Mesothelial cell of epicardium (in vitro differentiated cells): ENCODE results near the gene GLE1. TPM values are rescaled to one million over a fixed set of nuclear protein-coding genes. Genes with fewer than 3 reads are reported as not detected.
A peak's percentile ranks its signal among the peaks of the same experiment; 100 is the strongest.

Experiments used
- DNase-seq, 2 experiments: peaks; one replicate each; pipeline ENCODE4 v3.0.0; 2021; ENCODE audit warnings: low spot score in 2 of 2; ENCODE audit not compliant: unreplicated experiment in 2 of 2
- H3K27ac Mint-ChIP-seq: 2 replicates; pipeline ENCODE4 v1.8.0; 2021; ENCODE audit warnings: mixed read lengths
- H3K27me3 Mint-ChIP-seq: 2 replicates; pipeline ENCODE4 v1.8.0; 2021; ENCODE audit warnings: low read depth, mixed read lengths
- H3K36me3 Mint-ChIP-seq: 2 replicates; pipeline ENCODE4 v1.8.0; 2021; ENCODE audit warnings: mixed read lengths
- H3K4me1 Mint-ChIP-seq: 2 replicates; pipeline ENCODE4 v1.8.0; 2021; ENCODE audit warnings: mixed read lengths
- H3K4me3 Mint-ChIP-seq: 2 replicates; pipeline ENCODE4 v1.8.0; 2021; ENCODE audit warnings: mild to moderate bottlenecking, moderate library complexity, mixed read lengths
- H3K9me3 Mint-ChIP-seq: 2 replicates; pipeline ENCODE4 v1.8.0; 2021; ENCODE audit warnings: mixed read lengths
- total RNA-seq: library from RNA; stranded (reverse); gene quantifications from 3 replicates; pipeline ENCODE4 v1.2.1, GENCODE V29; 2021
- TF ChIP-seq, protein P1 (sequence below): fragments of 200-600 bp; sonication (generic); IDR thresholded peaks from one replicate; pipeline ENCODE4 v1.5.0; 2021; ENCODE audit warnings: antibody characterized with exemption; ENCODE audit not compliant: unreplicated experiment

GLE1 gene
- 15.6 to 16.8 TPM (median 16.7 TPM) in 3 replicates for total RNA-seq

DNA sequence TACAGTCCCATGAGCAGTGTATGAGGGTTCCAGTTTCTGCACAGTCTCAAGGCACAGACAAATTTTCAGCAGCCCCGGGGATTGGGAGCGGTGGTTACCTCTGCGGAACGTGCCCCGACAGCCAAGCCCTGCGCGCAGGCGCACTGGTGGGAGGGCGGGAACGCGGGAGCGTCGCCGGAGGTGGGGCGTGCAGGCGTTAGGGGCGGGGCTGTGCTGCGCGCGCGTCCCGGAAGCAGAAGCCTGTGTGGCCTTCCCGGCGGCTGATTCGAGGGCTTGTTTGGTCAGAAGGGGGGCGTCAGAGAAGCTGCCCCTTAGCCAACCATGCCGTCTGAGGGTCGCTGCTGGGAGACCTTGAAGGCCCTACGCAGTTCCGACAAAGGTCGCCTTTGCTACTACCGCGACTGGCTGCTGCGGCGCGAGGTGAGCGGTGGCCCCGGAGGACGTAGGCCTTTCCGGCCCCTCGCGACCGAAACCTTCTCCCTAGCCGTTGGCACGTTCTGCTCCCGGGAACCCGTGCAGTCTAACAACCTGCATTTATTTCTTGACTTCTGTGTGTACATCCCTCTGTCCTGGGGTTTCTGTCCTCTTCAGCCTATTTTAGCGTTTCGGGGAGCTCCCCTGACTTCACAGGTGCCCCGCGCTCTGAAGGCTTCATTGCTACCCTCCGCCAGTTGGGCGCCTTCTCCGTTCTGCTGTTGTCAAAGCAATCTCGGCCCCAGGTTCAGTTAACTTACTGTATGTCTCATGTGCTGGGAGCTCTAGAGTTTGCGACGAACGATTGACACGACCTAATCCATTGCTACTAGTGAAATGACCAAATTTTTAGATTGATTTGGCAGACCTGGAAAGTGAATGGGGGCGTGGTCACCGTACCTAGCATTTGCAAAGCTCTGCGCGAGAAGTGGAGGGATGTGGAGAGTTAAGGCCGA, at the start of gene GLE1:
Gene GLE1, plus strand, starts transcription at position 235 of the 929 bp plus-strand sequence. Its CDS starts 87 bp downstream, at position 322.
- TF ChIP-seq, protein P1, sequence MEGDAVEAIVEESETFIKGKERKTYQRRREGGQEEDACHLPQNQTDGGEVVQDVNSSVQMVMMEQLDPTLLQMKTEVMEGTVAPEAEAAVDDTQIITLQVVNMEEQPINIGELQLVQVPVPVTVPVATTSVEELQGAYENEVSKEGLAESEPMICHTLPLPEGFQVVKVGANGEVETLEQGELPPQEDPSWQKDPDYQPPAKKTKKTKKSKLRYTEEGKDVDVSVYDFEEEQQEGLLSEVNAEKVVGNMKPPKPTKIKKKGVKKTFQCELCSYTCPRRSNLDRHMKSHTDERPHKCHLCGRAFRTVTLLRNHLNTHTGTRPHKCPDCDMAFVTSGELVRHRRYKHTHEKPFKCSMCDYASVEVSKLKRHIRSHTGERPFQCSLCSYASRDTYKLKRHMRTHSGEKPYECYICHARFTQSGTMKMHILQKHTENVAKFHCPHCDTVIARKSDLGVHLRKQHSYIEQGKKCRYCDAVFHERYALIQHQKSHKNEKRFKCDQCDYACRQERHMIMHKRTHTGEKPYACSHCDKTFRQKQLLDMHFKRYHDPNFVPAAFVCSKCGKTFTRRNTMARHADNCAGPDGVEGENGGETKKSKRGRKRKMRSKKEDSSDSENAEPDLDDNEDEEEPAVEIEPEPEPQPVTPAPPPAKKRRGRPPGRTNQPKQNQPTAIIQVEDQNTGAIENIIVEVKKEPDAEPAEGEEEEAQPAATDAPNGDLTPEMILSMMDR, result no peak
- DNase-seq, result peak; percentile 97 to 98
- Mint-ChIP-seq H3K27me3 (no peaks in the 10 kb centered on the region), H3K4me1 (peaks cover 14% of the 10 kb centered on the region), H3K4me3 (peak within 1 kb of the TSS; percentile 100), H3K9me3 (no peaks in the 10 kb centered on the region), H3K27ac (peak within 1 kb of the TSS; percentile 100), H3K36me3 (peaks cover 12% of the 10 kb centered on the region)

DNA sequence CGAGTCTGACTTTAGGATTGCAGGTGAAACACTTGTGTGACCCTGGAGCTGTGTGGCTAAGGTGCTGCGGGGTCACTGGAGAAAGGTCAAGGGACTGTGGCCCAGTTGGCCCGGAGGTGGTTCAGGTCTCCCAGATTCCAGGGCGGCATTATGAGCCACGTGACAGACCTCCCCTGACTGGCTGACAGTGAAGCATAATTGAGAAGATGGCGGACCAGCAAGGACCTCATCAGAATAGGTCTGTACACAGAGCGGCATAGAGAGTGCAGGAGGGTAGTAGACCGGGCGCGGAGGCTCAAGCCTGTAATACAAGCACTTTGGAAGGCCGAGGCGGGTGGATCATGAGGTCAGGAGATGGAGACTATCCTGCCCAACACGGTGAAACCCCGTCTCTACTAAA, 49.5 kb upstream of the GLE1 start:
- no peak for DNase-seq
- H3K27ac Mint-ChIP-seq, result peak overlapping the region; percentile 53
- no peaks in the 10 kb centered on the region for H3K27me3 Mint-ChIP-seq
- H3K4me1 Mint-ChIP-seq, result peaks cover 9% of the 10 kb centered on the region
- H3K9me3 Mint-ChIP-seq, result no peaks in the 10 kb centered on the region
- peaks cover 2% of the 10 kb centered on the region for H3K36me3 Mint-ChIP-seq
- TF ChIP-seq, protein P1, result no peak
- peak overlapping the region; percentile 85 for H3K4me3 Mint-ChIP-seq

- peak within 1 kb of the TSS; percentile 85 for H3K4me3 Mint-ChIP-seq
- no peaks in the 10 kb centered on the region for H3K9me3 Mint-ChIP-seq
- H3K36me3 Mint-ChIP-seq, result peaks cover 6% of the 10 kb centered on the region
- H3K27ac Mint-ChIP-seq, result peak within 1 kb of the TSS; percentile 96
- H3K4me1 Mint-ChIP-seq, result peaks cover 9% of the 10 kb centered on the region
- TF ChIP-seq, protein P1, result no peak
- H3K27me3 Mint-ChIP-seq, result no peaks in the 10 kb centered on the region
- peak; percentile 95 to 98 for DNase-seq
Measured at GRCh38 chr9:128455849-128456612, 48.5 kb upstream of the GLE1 start, which contains the start of gene ODF2. Gene ODF2, plus strand, starts transcription at chr9:128456006. Its CDS starts 86 bp downstream, at chr9:128456092.

GRCh38 chr9:128456613-128457061, 47.9 kb upstream of the GLE1 start:
- H3K27me3 Mint-ChIP-seq, result no peaks in the 10 kb centered on the region
- H3K27ac Mint-ChIP-seq, result peak overlapping the region; percentile 90
- peaks cover 6% of the 10 kb centered on the region for H3K36me3 Mint-ChIP-seq
- H3K9me3 Mint-ChIP-seq, result no peaks in the 10 kb centered on the region
- TF ChIP-seq, protein P1, result no peak
- DNase-seq, result peak in 1 of 2 experiments; percentile 55
- H3K4me3 Mint-ChIP-seq, result peak overlapping the region; percentile 85
- H3K4me1 Mint-ChIP-seq, result peaks cover 9% of the 10 kb centered on the region

DNA sequence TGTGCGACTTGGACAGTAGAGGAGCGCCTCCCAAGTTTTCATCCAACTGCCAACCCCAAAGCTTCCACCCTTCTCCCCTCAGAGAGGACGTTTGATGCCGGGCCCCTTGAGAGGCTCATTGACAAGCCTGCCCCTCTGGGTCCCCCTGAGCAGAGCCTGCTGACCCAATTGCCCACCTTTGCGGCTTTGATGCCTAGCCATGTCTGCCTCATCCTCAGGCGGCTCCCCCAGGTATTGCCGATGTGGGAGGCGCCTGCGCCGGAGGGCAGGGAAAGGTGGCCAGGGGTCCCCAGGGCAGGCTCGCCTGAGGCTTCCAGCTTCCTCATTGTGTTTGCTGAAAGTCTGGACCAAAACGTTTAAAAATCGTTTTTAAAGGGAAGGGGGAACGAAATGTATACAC, 47.3 kb upstream of the GLE1 start:
- H3K9me3 Mint-ChIP-seq, result no peaks in the 10 kb centered on the region
- H3K36me3 Mint-ChIP-seq, result peaks cover 6% of the 10 kb centered on the region
- no peak for DNase-seq
- no peak overlapping the region for H3K27ac Mint-ChIP-seq
- H3K4me3 Mint-ChIP-seq, result peak overlapping the region; percentile 85
- TF ChIP-seq, protein P1, result no peak
- peaks cover 9% of the 10 kb centered on the region for H3K4me1 Mint-ChIP-seq
- H3K27me3 Mint-ChIP-seq, result no peaks in the 10 kb centered on the region
